ENCODE measurements around the gene TXNDC12.

DNA sequence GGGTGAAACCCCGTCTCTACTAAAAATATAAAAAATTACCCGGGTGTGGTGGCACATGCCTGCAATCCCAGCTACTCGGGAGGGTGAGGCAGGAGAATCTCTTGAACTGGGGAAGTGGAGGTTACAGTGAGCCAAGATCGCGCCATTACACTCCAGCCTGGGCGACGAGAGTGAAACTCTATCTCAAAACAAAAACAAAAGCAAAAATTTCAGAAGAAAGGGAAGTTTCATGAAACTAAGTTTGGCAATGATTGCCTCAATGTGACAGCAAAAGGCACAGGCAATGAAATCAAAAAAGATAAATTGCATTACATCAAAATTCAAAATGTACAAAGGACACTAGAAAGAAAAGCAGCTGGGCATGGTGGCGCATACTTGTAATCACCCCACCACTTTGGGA lies 41.2 kb upstream of the TXNDC12 start:
- TF ChIP-seq, protein P1, sequence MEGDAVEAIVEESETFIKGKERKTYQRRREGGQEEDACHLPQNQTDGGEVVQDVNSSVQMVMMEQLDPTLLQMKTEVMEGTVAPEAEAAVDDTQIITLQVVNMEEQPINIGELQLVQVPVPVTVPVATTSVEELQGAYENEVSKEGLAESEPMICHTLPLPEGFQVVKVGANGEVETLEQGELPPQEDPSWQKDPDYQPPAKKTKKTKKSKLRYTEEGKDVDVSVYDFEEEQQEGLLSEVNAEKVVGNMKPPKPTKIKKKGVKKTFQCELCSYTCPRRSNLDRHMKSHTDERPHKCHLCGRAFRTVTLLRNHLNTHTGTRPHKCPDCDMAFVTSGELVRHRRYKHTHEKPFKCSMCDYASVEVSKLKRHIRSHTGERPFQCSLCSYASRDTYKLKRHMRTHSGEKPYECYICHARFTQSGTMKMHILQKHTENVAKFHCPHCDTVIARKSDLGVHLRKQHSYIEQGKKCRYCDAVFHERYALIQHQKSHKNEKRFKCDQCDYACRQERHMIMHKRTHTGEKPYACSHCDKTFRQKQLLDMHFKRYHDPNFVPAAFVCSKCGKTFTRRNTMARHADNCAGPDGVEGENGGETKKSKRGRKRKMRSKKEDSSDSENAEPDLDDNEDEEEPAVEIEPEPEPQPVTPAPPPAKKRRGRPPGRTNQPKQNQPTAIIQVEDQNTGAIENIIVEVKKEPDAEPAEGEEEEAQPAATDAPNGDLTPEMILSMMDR (IDR thresholded peaks at IDR 0.05), result no peak
- TF ChIP-seq POLR2A (IDR thresholded peaks at IDR 0.05), result no peak

All from lower leg skin (tissue), 3 donors.